GM21447 (cell line): ENCODE measurements around the gene ADARB2.
"Not testable (repeated sequence)": the region's sequence is repeated elsewhere in the genome, so short reads cannot be mapped to it uniquely, and the experiment has no call there.

Experiments
- ATAC-seq: cut with Tn5 transposase; IDR thresholded peaks from one replicate; pipeline ENCODE4 v1.9.1; 2021; ENCODE audit not compliant: unreplicated experiment

ADARB2 gene

GRCh38 chr10:1247598-1248261 lies 489.6 kb downstream of the ADARB2 start:
- ATAC-seq, result no peak

GRCh38 chr10:1244493-1244892 lies 492.8 kb downstream of the ADARB2 start:
- no peak for ATAC-seq

GRCh38 chr10:1243486-1244234 lies 493.7 kb downstream of the ADARB2 start:
- ATAC-seq, result no peak

DNA sequence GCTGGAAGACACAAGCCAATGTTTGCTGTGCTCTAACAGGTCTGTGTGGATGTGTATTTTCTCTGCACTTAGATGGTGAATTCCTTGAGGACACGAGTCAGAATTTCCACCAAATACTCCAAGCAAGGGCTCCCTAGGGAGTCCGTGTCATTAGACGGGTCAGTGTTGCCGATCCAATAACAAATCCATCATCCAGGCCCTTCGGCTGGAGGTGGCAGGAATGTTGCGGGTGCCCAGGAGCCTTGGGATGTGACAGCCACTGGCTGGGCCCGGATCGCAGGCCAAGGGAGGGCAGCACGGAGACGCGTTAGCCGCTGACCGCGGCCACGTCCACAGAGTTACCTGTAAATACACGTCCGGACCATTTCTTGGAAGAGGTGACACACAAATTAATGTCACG lies 494.4 kb downstream of the ADARB2 start:
- no peak for ATAC-seq

GRCh38 chr10:1241973-1242935 lies 495.1 kb downstream of the ADARB2 start:
- ATAC-seq, result no peak

GRCh38 chr10:1241322-1241890 lies 495.9 kb downstream of the ADARB2 start:
- no peak for ATAC-seq

DNA sequence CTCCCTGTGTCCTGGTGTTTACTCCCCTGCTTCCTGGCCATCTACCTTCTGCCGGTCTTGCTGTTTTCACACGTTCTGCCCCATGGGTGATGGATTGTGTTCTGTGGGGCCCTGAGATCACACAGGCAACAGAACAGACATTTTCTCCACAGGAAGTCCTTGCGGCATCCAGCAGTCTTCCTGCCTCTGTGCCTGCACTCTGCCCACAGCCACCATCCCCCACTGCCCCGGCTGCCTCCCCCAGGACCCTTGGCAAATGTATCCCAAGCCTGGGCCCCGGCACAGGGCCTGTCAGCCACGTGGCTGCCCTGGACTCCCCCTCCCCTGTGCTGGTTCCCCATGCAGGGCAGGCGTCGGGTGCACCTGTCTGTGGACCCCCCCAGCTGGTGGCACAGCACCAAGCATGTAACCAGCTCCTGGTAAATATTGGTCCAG lies 497.0 kb downstream of the ADARB2 start:
- ATAC-seq, result no peak

- no peak for ATAC-seq
Measured at GRCh38 chr10:1233031-1233430, 504.3 kb downstream of the ADARB2 start.

- no peak for ATAC-seq
Measured at GRCh38 chr10:1232164-1232911, 505.0 kb downstream of the ADARB2 start.

GRCh38 chr10:1230592-1231275 lies 506.6 kb downstream of the ADARB2 start:
- ATAC-seq, result no peak

- ATAC-seq, result no peak
Measured at GRCh38 chr10:1230138-1230537, 507.2 kb downstream of the ADARB2 start.

DNA sequence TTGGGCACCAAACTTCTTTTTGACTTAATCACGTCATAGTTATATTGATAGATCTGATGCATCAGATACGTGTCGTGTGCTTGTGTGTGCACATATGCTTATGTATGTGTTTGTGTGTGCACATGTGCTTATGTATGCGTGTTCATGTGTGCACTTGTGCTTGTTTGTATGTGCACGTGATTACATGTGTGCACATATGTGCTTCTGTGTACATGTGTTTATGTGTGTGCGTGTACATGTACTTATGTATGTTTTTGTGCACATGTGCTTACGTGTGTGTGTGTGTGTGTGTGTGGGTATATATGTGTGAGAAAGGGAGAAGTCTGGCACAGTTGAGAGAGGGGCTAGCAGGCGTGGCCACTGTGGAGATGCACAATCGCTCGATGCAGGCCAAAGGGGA lies 507.8 kb downstream of the ADARB2 start:
- ATAC-seq, result no peak

GRCh38 chr10:1229116-1229515 lies 508.2 kb downstream of the ADARB2 start:
- no peak for ATAC-seq

GRCh38 chr10:1228467-1228975 lies 508.8 kb downstream of the ADARB2 start:
- ATAC-seq, result no peak

- ATAC-seq, result no peak
Measured at GRCh38 chr10:1227510-1228402, 509.6 kb downstream of the ADARB2 start.

- ATAC-seq, result not testable (repeated sequence)
Measured at GRCh38 chr10:1226907-1227306, 510.4 kb downstream of the ADARB2 start.

GRCh38 chr10:1219874-1220273 lies 517.5 kb downstream of the ADARB2 start:
- not testable (repeated sequence) for ATAC-seq

DNA sequence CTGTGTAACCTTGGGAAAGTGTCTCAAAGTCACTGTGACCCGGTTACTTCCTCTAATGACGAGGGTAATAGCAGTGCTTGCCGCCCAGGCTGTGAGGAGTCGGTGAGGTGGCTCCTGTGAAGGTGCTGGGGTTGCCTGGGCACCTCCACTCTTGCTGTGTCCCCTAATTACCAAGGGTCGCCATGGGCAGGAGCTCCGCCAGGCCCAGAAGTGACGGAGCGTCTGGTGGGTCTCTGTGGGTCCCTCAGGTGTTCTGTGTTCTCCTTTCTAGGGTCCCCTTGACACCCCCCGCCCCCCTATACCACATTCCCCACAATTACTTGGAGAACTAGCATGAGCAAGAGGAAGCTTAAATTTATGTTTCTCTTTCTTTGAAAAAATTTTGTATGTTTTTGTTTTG lies 519.7 kb downstream of the ADARB2 start:
- ATAC-seq, result no peak

DNA sequence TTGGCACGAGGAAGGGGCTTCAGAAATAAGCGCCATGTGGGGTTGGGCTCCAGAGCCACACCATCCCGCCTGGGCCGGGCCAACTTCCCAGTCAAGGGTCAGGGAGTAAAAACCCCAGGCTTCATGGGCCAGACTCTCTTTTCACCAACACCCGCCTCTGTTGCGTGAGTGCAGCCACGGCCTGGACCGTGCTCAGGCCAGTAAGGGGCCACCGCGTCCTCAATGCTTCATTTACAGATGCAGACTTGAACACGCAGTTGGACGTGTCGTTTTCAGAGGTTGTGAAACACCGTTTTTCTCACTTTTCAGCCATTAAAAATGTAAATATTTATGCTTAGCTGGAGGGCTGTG lies 520.1 kb downstream of the ADARB2 start:
- no peak for ATAC-seq
